ENCODE results near the gene TBPL1.
"Not testable (repeated sequence)": the region's sequence is repeated elsewhere in the genome, so short reads cannot be mapped to it uniquely, and the experiment has no call there.

The TBPL1 gene

GRCh38 chr6:133952815-133953633 is at the start of gene TBPL1:
Gene TBPL1, plus strand, starts transcription at chr6:133953224. Its CDS starts 26,902 bp downstream, at chr6:133980126.
- H3K27me3 Mint-ChIP-seq: no peaks in the 10 kb centered on the region

DNA sequence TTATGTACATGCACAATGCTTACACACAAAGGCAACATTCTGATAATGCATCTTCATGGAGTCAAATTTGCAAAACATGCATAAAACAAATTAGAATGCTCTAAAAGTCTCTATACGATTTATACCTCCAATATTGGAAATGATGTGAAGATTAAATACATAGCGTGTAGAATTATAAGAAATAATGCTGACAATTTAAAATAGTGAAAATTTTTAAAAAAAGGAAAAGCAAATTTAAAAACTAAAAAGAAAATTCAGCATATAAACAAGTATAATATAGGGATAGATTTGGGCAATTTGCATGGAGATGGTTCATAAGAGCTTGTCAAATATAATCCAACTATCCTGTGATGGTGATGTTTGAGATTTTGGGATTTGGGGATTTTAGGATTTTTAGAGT is 49.2 kb upstream of the TBPL1 start:
- no peaks in the 10 kb centered on the region for H3K9me3 Mint-ChIP-seq
- DNase-seq (ENCODE audit: low spot score in 2 of 2): no peak
- no peak for ATAC-seq (ENCODE audit: low read depth)
- no peaks in the 10 kb centered on the region for H3K36me3 Mint-ChIP-seq
- no peaks in the 10 kb centered on the region for H3K4me1 Mint-ChIP-seq
- H3K27ac Mint-ChIP-seq: no peak overlapping the region
- no peak overlapping the region for H3K4me3 Mint-ChIP-seq
- peaks cover 21% of the 10 kb centered on the region for H3K27me3 Mint-ChIP-seq

More at GRCh38 chr6:133952815-133953633, at the start of gene TBPL1:
- Mint-ChIP-seq H3K9me3 (no peaks in the 10 kb centered on the region), H3K4me3 (peak within 1 kb of the TSS; percentile 99), H3K4me1 (peaks cover 37% of the 10 kb centered on the region), H3K36me3 (no peaks in the 10 kb centered on the region), H3K27ac (peak within 1 kb of the TSS; percentile 96)
- ATAC-seq (ENCODE audit: low read depth) (peak; percentile 83), DNase-seq (ENCODE audit: low spot score in 2 of 2) (peak; percentile 80 to 81)

DNA sequence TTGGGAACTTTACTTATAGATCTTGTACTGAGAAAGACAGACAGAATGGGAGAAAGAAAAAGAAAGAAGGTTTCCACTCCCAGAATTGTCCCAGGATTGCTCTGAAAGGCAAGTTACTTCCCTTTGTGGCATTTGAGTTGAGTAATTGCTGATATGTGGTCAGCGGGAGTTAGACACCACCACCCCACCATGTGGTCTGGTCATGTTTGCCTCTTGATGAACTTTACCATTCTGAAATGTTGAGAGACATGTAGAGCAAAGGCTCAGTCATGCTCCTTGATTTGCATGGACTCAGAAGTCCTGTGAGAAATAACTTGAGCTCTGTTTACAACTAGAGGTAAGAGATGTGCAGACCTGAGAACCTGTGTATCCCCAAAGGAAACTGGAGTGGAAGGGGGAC is 47.0 kb upstream of the TBPL1 start:
- DNase-seq (ENCODE audit: low spot score in 2 of 2) (no peak), ATAC-seq (ENCODE audit: low read depth) (no peak)
- H3K4me3 Mint-ChIP-seq: no peak overlapping the region
- H3K27me3 Mint-ChIP-seq: peaks cover 22% of the 10 kb centered on the region
- H3K9me3 Mint-ChIP-seq: peaks cover 2% of the 10 kb centered on the region
- no peak overlapping the region for H3K27ac Mint-ChIP-seq
- no peaks in the 10 kb centered on the region for H3K4me1 Mint-ChIP-seq
- peaks cover 2% of the 10 kb centered on the region for H3K36me3 Mint-ChIP-seq

- peaks cover 5% of the 10 kb centered on the region for H3K4me1 Mint-ChIP-seq
- H3K4me3 Mint-ChIP-seq: no peak overlapping the region
- H3K9me3 Mint-ChIP-seq: no peaks in the 10 kb centered on the region
- H3K27me3 Mint-ChIP-seq: peaks cover 6% of the 10 kb centered on the region
- ATAC-seq (ENCODE audit: low read depth): peak; percentile 68
- no peak overlapping the region for H3K27ac Mint-ChIP-seq
- peak; percentile 49 to 61 for DNase-seq (ENCODE audit: low spot score in 2 of 2)
- no peaks in the 10 kb centered on the region for H3K36me3 Mint-ChIP-seq
Measured at GRCh38 chr6:133916650-133917151, 36.3 kb upstream of the TBPL1 start.

DNA sequence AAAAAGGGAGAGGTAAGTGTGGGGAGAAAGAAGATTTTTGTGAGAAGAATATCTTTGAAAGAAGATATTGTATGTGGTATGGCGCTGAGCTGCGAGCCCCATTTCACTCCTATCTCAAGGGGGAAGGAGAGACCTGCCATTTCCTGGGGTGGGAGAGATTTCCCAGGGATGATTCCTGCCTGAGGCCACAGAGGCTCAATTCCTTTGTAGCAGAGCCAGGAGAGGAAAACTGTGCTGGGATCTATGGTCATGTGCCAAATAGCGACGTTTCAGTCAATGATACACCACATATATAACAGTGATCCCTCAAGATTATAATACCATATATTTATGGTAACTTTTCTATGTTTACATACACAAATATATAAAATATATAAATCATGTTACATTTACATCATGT is 35.2 kb upstream of the TBPL1 start:
- Mint-ChIP-seq H3K27ac (no peak overlapping the region), H3K4me3 (no peak overlapping the region), H3K27me3 (peaks cover 5% of the 10 kb centered on the region), H3K4me1 (peaks cover 5% of the 10 kb centered on the region), H3K9me3 (no peaks in the 10 kb centered on the region), H3K36me3 (no peaks in the 10 kb centered on the region)
- DNase-seq (ENCODE audit: low spot score in 2 of 2) (no peak), ATAC-seq (ENCODE audit: low read depth) (no peak)

- Mint-ChIP-seq H3K36me3 (no peaks in the 10 kb centered on the region), H3K27me3 (peaks cover 5% of the 10 kb centered on the region), H3K9me3 (no peaks in the 10 kb centered on the region), H3K27ac (no peak overlapping the region), H3K4me3 (no peak overlapping the region), H3K4me1 (peaks cover 5% of the 10 kb centered on the region)
- ATAC-seq (ENCODE audit: low read depth) (no peak), DNase-seq (ENCODE audit: low spot score in 2 of 2) (no peak)
Measured at GRCh38 chr6:133918208-133918930, 34.7 kb upstream of the TBPL1 start.

DNA sequence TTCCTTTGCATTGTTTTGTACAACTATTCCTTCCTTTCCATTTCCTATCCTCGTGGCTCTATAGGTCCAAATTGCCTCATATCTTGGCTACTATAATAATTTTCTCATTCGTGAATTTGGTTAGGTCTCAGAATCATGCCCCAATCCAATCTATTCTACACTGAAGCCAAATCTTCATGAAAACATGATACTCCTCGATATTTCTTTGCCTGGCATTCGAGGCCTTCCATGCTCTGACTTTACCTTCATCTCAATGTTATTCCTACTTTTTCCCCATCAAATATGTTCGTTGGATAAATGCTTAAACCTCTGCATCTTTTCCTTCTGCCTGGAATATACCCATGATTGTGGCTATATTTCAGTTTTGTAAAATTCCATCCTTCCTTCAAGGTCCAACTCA is 33.7 kb upstream of the TBPL1 start:
- H3K36me3 Mint-ChIP-seq: no peaks in the 10 kb centered on the region
- peaks cover 5% of the 10 kb centered on the region for H3K27me3 Mint-ChIP-seq
- H3K27ac Mint-ChIP-seq: no peak overlapping the region
- H3K4me3 Mint-ChIP-seq: no peak overlapping the region
- H3K9me3 Mint-ChIP-seq: no peaks in the 10 kb centered on the region
- DNase-seq (ENCODE audit: low spot score in 2 of 2) (no peak), ATAC-seq (ENCODE audit: low read depth) (no peak)
- H3K4me1 Mint-ChIP-seq: peaks cover 5% of the 10 kb centered on the region

DNA sequence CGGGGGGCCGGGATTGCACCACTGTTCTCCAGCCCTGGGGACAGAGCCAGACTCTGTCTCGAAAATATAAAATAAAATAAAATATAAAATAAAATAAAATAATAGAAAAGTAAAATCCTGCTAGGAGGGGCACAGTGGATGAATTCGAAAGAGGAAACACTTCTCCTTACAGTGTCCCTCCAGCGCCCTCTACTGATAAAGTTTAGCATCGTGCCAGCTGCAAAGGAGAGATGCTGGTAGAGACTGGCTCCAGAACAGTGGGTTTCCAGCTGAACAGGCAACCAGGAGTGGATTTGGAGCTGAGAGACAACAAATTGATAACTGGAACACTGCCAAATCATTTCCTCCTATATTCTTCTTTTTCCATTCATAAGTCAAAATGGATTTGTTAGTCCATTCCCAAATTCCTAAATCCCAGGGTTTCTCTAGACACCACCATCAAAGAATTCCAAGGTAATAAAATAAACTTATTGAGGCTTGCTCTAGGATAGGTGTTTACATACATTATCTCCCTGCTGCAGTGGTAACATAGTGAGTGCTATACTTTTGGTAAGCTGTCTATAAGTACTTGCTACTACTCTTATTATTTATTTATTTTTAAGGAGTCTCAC is 31.7 kb upstream of the TBPL1 start:
- Mint-ChIP-seq H3K36me3 (no peaks in the 10 kb centered on the region), H3K9me3 (no peaks in the 10 kb centered on the region), H3K27ac (no peak overlapping the region), H3K4me1 (peaks cover 5% of the 10 kb centered on the region), H3K27me3 (peaks cover 3% of the 10 kb centered on the region), H3K4me3 (no peak overlapping the region)
- ATAC-seq (ENCODE audit: low read depth) (peak; percentile 75), DNase-seq (ENCODE audit: low spot score in 2 of 2) (peak; percentile 64 to 73)

- no peak overlapping the region for H3K27ac Mint-ChIP-seq
- no peaks in the 10 kb centered on the region for H3K4me1 Mint-ChIP-seq
- no peak overlapping the region for H3K4me3 Mint-ChIP-seq
- ATAC-seq (ENCODE audit: low read depth): peak; percentile 77
- no peaks in the 10 kb centered on the region for H3K9me3 Mint-ChIP-seq
- DNase-seq (ENCODE audit: low spot score in 2 of 2): peak; percentile 46 to 61
- H3K36me3 Mint-ChIP-seq: no peaks in the 10 kb centered on the region
- peaks cover 5% of the 10 kb centered on the region for H3K27me3 Mint-ChIP-seq
Measured at GRCh38 chr6:133923938-133924593, 29.0 kb upstream of the TBPL1 start.

- not testable (repeated sequence) for DNase-seq (ENCODE audit: low spot score in 2 of 2); H3K4me3 Mint-ChIP-seq; H3K4me1 Mint-ChIP-seq; ATAC-seq (ENCODE audit: low read depth); H3K27ac Mint-ChIP-seq; H3K36me3 Mint-ChIP-seq; H3K9me3 Mint-ChIP-seq
- peaks cover 13% of the 10 kb centered on the region for H3K27me3 Mint-ChIP-seq
Measured at GRCh38 chr6:133931221-133931620, 21.8 kb upstream of the TBPL1 start.

GRCh38 chr6:133936352-133936751 is 16.7 kb upstream of the TBPL1 start:
- not testable (repeated sequence) for H3K27ac Mint-ChIP-seq; DNase-seq (ENCODE audit: low spot score in 2 of 2); ATAC-seq (ENCODE audit: low read depth); H3K4me3 Mint-ChIP-seq; H3K9me3 Mint-ChIP-seq; H3K4me1 Mint-ChIP-seq; H3K36me3 Mint-ChIP-seq
- peaks cover 16% of the 10 kb centered on the region for H3K27me3 Mint-ChIP-seq

DNA sequence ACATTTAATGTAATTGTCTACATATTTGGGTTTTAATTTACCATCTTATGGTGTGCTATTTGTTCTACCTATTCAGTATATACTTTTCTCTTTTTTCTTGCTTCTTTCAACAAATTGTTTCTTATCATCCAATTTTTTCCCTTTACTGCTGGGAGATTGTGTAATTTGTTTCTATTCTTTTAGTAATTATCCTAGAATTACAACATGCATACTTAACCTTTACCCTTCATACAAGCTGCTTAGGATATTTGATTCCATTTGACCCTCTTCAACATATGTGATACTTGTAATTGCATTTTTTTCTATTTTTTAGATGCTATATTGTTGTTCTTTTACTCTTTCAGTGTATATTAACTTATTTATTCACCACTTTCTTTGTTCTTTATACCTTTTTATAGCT is 15.1 kb upstream of the TBPL1 start:
- H3K4me3 Mint-ChIP-seq: no peak overlapping the region
- peaks cover 8% of the 10 kb centered on the region for H3K9me3 Mint-ChIP-seq
- DNase-seq (ENCODE audit: low spot score in 2 of 2): no peak
- peaks cover 4% of the 10 kb centered on the region for H3K36me3 Mint-ChIP-seq
- ATAC-seq (ENCODE audit: low read depth): no peak
- no peak overlapping the region for H3K27ac Mint-ChIP-seq
- H3K27me3 Mint-ChIP-seq: peaks cover 12% of the 10 kb centered on the region
- no peaks in the 10 kb centered on the region for H3K4me1 Mint-ChIP-seq

GRCh38 chr6:133938533-133938932 is 14.5 kb upstream of the TBPL1 start:
- no peak for ATAC-seq (ENCODE audit: low read depth)
- H3K4me3 Mint-ChIP-seq: no peak overlapping the region
- peaks cover 10% of the 10 kb centered on the region for H3K27me3 Mint-ChIP-seq
- H3K9me3 Mint-ChIP-seq: peaks cover 4% of the 10 kb centered on the region
- no peak for DNase-seq (ENCODE audit: low spot score in 2 of 2)
- no peak overlapping the region for H3K27ac Mint-ChIP-seq
- no peaks in the 10 kb centered on the region for H3K4me1 Mint-ChIP-seq
- peaks cover 1% of the 10 kb centered on the region for H3K36me3 Mint-ChIP-seq
